SW480 (cell line): ENCODE results near the gene OTOP2.

Source experiments
- DNase-seq: peaks from one replicate; pipeline ENCODE4 v3.0.0-alpha.2; 2016; ENCODE audit warnings: low spot score

The OTOP2 gene

GRCh38 chr17:74972107-74972972 lies 48.3 kb downstream of the OTOP2 start, which contains the start of gene HID1:
Gene HID1, minus strand, starts transcription at chr17:74972759. Its CDS starts 103 bp downstream, at chr17:74972656.
- DNase-seq = peak; percentile 59

DNA sequence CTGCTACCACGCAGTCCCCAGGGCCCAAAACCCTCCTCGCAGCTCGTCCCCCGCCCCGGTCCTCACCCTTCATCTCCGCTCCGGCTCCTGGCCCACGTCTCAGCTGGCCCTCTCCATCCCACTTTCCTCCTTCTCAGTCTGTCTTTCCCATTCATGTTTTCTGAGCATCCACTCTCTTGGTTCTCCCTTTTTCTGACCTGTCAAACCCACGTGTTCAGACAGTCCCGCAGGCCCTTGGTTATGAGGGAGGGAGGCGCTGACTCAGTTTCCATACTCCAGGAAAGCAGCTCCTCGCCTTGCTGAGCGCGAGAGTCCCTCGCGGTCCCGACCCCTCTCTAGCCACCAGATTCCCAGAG lies 48.9 kb downstream of the OTOP2 start:
- DNase-seq = no peak

DNA sequence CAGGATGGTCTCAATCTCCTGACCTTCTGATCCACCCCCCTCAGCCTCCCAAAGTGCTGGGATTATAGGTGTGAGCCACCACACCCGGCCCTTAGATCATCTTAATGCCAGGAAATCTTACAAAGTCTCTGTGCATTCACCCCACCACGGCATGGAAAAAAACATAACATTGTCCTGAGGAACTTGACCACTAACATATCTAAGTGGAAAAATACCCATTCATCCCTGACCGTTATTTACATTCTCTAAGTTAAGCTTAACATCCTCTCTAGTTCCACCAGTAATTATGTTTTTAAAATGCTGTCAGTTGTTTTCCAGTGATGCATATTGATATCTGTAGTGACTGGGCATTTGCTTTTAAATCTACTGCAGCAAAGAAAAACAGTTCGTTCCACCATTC lies 51.9 kb downstream of the OTOP2 start:
- no peak for DNase-seq

DNA sequence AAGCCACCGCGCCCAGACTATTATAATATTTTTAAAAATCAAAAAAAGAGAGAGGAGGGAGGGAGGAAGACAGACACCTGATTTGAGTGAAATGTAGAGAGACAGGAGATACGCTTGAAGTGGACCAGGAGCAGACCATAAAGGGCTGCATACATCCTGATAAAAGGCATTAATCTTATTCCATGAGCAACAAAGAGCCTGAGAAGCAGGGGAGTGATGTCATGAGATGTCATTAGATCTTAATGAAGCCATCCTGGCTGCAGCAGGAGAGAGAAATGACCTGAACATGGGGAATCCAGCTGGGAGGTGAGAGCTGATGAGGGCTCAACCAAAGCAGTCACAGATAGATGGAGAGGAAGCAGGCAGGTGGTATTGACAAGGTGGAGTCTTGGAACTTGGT lies 53.7 kb downstream of the OTOP2 start:
- DNase-seq = no peak

GRCh38 chr17:74978240-74978639 lies 54.2 kb downstream of the OTOP2 start:
- no peak for DNase-seq

GRCh38 chr17:74979408-74980146 lies 55.5 kb downstream of the OTOP2 start:
- DNase-seq = no peak

DNA sequence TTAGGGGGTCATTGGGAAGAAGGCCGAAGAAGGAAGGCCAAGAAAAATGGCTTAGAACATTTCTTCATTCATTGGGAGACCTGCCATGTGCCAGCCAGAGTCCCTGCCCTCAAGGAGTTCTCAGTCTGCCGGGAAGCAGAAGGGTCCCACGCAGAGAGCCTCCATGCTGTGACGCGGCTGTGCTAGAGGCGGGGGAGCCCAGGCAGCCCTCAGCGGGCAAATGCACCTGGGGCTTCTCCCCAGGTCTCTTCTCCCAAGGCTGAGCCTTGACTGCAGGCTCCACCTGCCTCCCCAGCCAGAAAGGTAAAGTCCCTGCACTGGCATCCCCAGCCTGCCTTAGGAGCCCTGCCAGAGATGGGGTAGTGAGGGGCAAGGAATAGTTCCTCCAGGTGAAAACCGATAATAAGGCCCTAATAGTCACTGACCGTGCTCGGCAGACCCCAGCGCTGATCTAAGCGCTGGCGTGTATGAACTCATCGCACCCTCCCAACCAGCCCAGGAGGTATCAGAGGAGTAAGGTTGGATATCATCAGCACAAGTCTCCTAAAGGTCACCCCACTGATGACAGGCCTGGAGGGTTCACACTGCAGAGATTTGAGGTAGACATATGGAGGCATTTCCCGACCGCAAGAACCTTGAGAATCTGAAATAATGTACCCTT lies 57.4 kb downstream of the OTOP2 start:
- DNase-seq = no peak

- DNase-seq = peak; percentile 79
These were observed 58.0 kb downstream of the OTOP2 start for GRCh38 chr17:74981979-74982662.

- DNase-seq = peak; percentile 33
These were observed 58.7 kb downstream of the OTOP2 start for GRCh38 chr17:74982663-74983313.
